Loucy (cell line): ENCODE data around the gene MYH3.

ENCODE experiments used
- EZH2phosphoT487 ChIP-seq: fragments of 200-600 bp; IDR thresholded peaks from 2 replicates; pipeline ENCODE4 v1.6.1; 2018; ENCODE audit warnings: antibody characterized with exemption, mild to moderate bottlenecking, moderate library complexity, borderline replicate concordance
- TF ChIP-seq, protein P1 (sequence below): fragments of 200-600 bp; sonication (generic); conservative IDR thresholded peaks from 2 replicates; pipeline ENCODE4 v1.5.1; 2014; ENCODE audit warnings: mild to moderate bottlenecking, antibody characterized with exemption, low read length

- TF ChIP-seq, protein P1, sequence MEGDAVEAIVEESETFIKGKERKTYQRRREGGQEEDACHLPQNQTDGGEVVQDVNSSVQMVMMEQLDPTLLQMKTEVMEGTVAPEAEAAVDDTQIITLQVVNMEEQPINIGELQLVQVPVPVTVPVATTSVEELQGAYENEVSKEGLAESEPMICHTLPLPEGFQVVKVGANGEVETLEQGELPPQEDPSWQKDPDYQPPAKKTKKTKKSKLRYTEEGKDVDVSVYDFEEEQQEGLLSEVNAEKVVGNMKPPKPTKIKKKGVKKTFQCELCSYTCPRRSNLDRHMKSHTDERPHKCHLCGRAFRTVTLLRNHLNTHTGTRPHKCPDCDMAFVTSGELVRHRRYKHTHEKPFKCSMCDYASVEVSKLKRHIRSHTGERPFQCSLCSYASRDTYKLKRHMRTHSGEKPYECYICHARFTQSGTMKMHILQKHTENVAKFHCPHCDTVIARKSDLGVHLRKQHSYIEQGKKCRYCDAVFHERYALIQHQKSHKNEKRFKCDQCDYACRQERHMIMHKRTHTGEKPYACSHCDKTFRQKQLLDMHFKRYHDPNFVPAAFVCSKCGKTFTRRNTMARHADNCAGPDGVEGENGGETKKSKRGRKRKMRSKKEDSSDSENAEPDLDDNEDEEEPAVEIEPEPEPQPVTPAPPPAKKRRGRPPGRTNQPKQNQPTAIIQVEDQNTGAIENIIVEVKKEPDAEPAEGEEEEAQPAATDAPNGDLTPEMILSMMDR, result no peak
- no peak for TF ChIP-seq EZH2phosphoT487
Observed at GRCh38 chr17:10579270-10579669, 77.8 kb downstream of the MYH3 start.
